ENCODE results near the gene FOXP1. TPM values are rescaled to one million over a fixed set of nuclear protein-coding genes. Genes with fewer than 3 reads are reported as not detected.

Gene FOXP1
- total and polyA plus RNA-seq, 9 of the 15 experiments (the other 6 are each of a cell fraction or from before 2014, with no cell fraction given) = 7.7 to 34.5 (median 13.7) TPM

DNA sequence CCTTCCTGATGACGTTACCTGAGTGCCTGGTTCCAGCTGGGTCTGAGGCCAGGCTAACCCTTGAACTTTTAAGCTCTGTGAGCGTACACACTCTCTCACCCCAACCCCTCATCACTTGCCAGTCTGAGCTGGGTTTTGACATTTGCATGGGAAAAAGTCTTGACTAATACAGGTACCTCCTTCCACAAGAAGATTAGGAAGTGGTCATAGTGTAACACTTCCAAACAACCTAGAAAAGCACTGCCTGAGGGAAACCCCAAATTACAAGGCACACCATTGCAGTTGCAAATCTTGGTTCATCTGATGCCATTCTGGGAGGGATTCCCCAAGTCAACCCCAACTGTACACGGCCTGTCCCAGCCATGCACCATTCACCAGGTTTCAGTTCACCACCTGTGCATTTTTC, 499.8 kb downstream of the FOXP1 start:
- no peaks in the 10 kb centered on the region for H3K9me3 ChIP-seq (replicated peaks; ENCODE audit: control insufficient read depth, insufficient read depth, low read depth, low read length)
- 0 out of 2 replicates have a peak, but pooled peaks cover 3% of the 10 kb centered on the region for H4K20me1 ChIP-seq (replicated peaks; ENCODE audit: control insufficient read depth, insufficient read depth, low read length)
- no peak overlapping the region for H2AFZ ChIP-seq (ENCODE audit: low read depth, low read length)
- H3K9ac ChIP-seq (ENCODE audit: insufficient read depth in 1 of 2, low read depth in 2 of 2, low read length in 2 of 2) = no peak overlapping the region
- no peak overlapping the region for H3K4me3 ChIP-seq
- H3K79me2 ChIP-seq (ENCODE audit: control insufficient read depth, insufficient read depth, low read length) = no peaks in the 10 kb centered on the region; the same call in 1 of the 3 replicates
- H3K9me1 ChIP-seq (ENCODE audit: control insufficient read depth, insufficient read depth, low read length) = no peaks in the 10 kb centered on the region
- WGBS (ENCODE audit: insufficient coverage, low coverage, missing lambda C conversion rate) = 78% methylated on average over 3 of the region's 3 CpGs
- no peak for DNase-seq (ENCODE audit: extremely low read depth in 1 of 4, low spot score in 3 of 4)
- no peak for FAIRE-seq
- no peaks in the 10 kb centered on the region; a peak in 1 of 5 replicates for H3K4me1 ChIP-seq (replicated peaks in 1 of 2; ENCODE audit: control insufficient read depth in 2 of 2, insufficient read depth in 2 of 2, low read length in 2 of 2)
- in situ Hi-C loops (cut with MboI) = no loop called here
- H3K4me2 ChIP-seq (ENCODE audit: insufficient read depth, low read length) = no peak overlapping the region
- ATAC-seq = no peak
- H3K27me3 ChIP-seq (ENCODE audit: control insufficient read depth in 2 of 2, insufficient read depth in 2 of 2, low read length in 2 of 2) = no peaks in the 10 kb centered on the region
- intact Hi-C loops (cut with micrococcal nuclease) = no loop called here
- BruUV-seq (replicated peaks) = no TSS peak
- peaks cover under 1% of the 10 kb centered on the region; the same call in 1 of the 3 replicates for H3K36me3 ChIP-seq (ENCODE audit: control insufficient read depth, insufficient read depth, low read length)
- H3K27ac ChIP-seq (ENCODE audit: extremely low read depth, low read depth, low read length) = no peak overlapping the region
- ChIA-PET POLR2A (no interaction called here), CTCF (ENCODE audit: low intra/inter-chr PET ratio) (no interaction called here)
- TF ChIP-seq ZNF232 (CRISPR knock-in tag; IDR thresholded peaks at IDR 0.05) = no peak
- no peak for TF ChIP-seq ZNF584 (CRISPR knock-in tag; IDR thresholded peaks at IDR 0.05; ENCODE audit: low read depth)
- no peak for TF ChIP-seq ZNF398 (CRISPR knock-in tag; IDR thresholded peaks at IDR 0.05)
- no peak for TF ChIP-seq STAT5A (IDR thresholded peaks at IDR 0.05; ENCODE audit: borderline replicate concordance, low read length)
- no peak for TF ChIP-seq RBM22 (IDR thresholded peaks at IDR 0.05; ENCODE audit: low read depth, low read length, poor library complexity, severe bottlenecking)
- TF ChIP-seq ESRRA (IDR thresholded peaks at IDR 0.05; ENCODE audit: borderline replicate concordance, low read depth) = no peak
- no peak for TF ChIP-seq HDGF (IDR thresholded peaks at IDR 0.05)
- TF ChIP-seq ZEB2 (IDR thresholded peaks at IDR 0.05) = no peak
- no peak for TF ChIP-seq THRAP3 (IDR thresholded peaks at IDR 0.05; ENCODE audit: borderline replicate concordance)
- no peak for TF ChIP-seq SFPQ (IDR thresholded peaks at IDR 0.05; ENCODE audit: low read depth, low read length)
- TF ChIP-seq CBFA2T2 (conservative IDR thresholded peaks at IDR 0.05) = no peak
- TF ChIP-seq JUND (IDR thresholded peaks at IDR 0.05; ENCODE audit: borderline replicate concordance, low read depth, low read length) = no peak
- no peak for TF ChIP-seq JUND (tag; IDR thresholded peaks at IDR 0.05; ENCODE audit: borderline replicate concordance, low read depth, low read length)
- TF ChIP-seq NR2C1 (IDR thresholded peaks at IDR 0.05) = no peak
- TF ChIP-seq NR2C1 (tag; IDR thresholded peaks at IDR 0.05) = no peak
- no peak for TF ChIP-seq ZNF785 (CRISPR knock-in tag; IDR thresholded peaks at IDR 0.05)
